NCI-H2227 treated with DMSO at 0.1 percent for 48 hours (cell line): ENCODE data around the gene KRT3.
"Not testable (repeated sequence)": the region's sequence is repeated elsewhere in the genome, so short reads cannot be mapped to it uniquely, and the experiment has no call there.

Source experiments
- DNase-seq: peaks from one replicate; lab custom pipeline; 2025; lab: John Stamatoyannopoulos, UW

The KRT3 gene

DNA sequence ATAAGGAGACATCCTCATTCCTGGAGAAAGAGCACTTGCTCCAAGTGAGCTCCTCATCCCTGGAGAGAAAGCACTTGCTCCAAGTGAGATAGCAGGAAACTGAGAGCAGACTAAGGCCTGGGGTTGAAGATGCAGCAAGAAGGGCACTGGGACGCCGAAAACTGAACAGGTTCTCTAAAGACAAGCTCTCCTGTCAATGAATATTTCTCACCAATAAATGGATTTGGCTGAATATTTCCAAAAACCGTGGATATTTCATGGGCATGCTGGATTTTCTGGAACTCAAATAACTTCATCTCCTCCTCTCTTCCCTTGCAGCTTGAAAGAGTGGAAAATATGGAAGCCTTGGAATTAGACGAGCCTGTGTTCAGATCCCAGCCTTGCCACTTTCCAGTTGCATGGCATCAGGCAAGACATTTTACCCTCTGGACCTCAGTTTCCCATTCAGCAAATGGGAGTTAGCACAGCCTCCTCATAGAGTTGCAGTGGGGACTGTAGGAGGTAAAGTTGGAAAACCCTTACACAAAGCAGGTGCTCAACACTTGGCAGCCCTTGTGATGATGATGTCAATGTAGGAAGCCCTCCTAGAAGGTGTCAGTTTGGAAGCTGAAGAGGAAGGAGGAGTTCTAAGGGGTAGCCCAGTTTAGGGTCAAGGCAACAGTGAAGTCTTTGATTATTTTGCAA lies 14.4 kb downstream of the KRT3 start:
- no peak for DNase-seq

GRCh38 chr12:52779914-52780313 lies 16.0 kb downstream of the KRT3 start:
- no peak for DNase-seq

GRCh38 chr12:52778833-52779232 lies 17.1 kb downstream of the KRT3 start:
- no peak for DNase-seq

GRCh38 chr12:52777566-52777965 lies 18.4 kb downstream of the KRT3 start:
- no peak for DNase-seq

DNA sequence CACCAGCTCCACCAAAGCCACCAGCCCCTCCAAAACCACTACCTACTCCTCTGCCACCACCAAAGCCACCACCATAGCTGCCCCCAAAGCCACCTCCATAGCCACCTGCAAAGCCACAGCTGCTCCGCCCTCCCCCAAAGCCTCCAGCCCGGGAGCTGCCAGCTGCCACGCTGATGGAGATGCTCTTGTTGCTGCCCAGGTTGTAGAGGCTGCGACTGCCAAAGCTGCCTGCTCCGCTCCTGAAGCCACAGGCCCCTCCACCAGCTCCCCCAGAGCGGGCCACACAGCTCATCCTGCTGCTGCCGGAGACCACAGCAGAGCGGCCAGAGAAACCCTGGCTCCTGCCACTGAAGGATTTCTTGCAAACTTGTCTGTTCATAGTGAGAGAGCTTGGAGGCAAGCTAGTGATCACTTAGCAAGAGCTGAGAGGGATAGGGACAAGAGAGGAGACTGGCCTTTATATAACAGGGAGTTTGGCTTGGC lies 19.0 kb downstream of the KRT3 start, which contains the start of gene KRT76:
TSS of gene KRT76 (minus strand) at position 433 of the 483 bp plus-strand sequence. CDS start at position 379, 54 bp downstream.
- DNase-seq = no peak

DNA sequence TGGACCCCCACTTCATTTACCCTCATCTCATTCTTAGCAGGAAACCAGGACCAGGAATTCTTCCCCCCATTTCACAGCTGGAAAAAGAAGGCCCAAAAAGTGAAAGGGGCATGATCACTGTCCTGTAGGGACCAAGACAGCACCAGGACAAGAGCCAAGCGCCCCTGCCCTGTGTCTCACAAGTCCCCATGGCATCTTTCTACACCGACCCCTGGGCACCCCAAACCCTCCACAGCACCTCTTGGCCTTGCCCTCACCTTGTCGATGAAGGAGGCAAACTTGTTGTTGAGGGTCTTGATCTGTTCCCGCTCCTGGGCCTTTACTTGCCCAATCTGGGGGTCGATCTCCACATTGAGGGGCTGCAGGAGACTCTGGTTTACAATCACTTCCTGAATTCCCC lies 19.5 kb downstream of the KRT3 start:
- DNase-seq = no peak

GRCh38 chr12:52774629-52775250 lies 21.2 kb downstream of the KRT3 start:
- DNase-seq = no peak

GRCh38 chr12:52772772-52773171 lies 23.1 kb downstream of the KRT3 start:
- no peak for DNase-seq

DNA sequence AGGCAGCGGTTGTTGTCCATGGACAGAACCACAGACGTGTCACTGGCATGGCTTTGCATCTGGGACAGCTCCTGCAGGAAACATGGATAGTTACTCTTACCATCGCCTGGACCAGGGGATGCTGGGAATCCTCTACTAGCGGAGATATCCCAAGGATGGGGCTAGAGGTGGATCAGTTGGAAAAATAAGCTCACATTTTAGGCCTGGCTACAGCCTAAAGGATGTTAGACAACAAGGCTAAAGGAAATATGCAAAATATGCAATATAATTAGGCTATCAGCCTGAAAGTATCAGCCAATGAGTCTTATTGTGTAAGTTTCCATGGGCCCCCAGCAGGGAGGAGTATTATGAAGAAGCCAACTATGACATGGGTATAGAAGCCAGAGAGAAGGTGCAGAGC lies 23.7 kb downstream of the KRT3 start:
- no peak for DNase-seq

GRCh38 chr12:52771505-52771904 lies 24.4 kb downstream of the KRT3 start:
- DNase-seq = no peak

DNA sequence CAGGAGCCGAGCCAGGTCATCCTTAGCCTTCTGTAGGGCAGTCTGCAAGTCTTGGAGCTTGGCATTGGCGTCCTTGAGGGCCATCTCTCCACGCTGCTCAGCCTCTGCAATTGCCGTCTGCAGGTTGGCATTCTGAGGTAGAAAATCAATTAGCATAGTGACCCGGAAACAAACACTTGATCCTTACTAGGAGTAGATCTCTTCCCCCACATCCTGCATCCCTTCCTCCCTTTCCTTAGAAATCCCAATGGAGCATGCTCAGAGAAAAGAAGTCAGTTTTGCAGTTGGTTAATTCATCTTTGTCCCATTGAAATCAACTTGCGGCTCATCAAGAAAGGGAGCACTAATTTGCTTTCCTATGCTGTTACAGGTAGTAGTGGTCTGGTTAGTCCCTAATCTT lies 24.8 kb downstream of the KRT3 start:
- no peak for DNase-seq

GRCh38 chr12:52769946-52770345 lies 26.0 kb downstream of the KRT3 start:
- DNase-seq = no peak

GRCh38 chr12:52769354-52769753 lies 26.6 kb downstream of the KRT3 start:
- no peak for DNase-seq

DNA sequence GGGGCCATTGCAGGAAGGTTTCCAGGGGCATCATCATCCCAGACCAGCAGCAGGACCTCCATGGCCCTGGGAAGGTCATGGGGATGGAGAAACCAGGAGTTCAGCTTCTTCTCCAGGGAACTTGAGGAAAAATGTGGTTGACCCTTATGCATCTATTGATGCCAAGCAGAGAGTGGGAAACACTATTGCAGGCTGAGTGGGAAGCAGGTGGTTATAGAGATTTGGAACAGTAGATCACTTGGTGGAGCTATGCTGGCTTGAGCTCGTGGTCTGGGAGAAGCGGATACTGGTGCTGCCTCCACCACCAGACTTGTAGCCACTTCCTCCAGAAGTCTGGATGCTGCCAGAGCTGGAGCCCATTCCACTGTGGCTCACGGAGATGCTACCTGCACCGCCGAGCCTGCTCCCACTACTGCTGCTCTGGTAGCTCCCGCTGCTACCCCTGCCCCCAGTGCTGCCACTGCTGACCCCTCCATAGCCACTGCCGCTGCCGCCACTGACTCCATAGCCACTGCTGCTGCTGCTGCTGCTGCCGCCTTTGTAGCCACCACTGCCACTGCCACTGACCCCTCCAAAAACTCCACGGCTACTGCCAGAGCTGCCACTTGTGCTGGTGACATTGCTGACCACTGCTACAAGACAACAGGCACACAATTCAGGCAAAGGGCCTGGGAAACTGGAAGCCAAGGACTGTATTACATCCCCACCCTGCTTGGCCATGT lies 27.3 kb downstream of the KRT3 start:
- DNase-seq = no peak

GRCh38 chr12:52767427-52767826 lies 28.5 kb downstream of the KRT3 start:
- no peak for DNase-seq

- no peak for DNase-seq
Observed at GRCh38 chr12:52767020-52767379, 28.9 kb downstream of the KRT3 start.

GRCh38 chr12:52766351-52767019 lies 29.4 kb downstream of the KRT3 start:
- DNase-seq = no peak

DNA sequence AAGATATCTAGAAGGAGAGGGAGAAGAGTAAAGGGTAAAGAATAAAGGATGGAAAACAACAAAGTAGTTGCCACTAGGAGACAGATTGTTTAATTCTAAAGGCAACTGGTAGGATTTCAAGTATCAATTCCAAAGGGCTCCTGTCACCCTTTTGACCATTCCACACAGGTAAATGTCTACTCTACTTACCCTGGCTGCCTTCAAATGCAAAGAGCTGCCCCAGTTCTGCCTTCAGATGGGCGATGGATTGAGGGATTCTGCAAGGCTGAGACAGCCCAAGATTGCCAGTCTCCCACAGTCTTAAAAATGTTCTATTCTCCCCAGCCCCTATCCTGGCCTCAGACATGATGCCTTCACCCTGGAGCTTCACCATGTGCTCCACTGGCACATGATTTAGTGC lies 30.2 kb downstream of the KRT3 start:
- DNase-seq = no peak

DNA sequence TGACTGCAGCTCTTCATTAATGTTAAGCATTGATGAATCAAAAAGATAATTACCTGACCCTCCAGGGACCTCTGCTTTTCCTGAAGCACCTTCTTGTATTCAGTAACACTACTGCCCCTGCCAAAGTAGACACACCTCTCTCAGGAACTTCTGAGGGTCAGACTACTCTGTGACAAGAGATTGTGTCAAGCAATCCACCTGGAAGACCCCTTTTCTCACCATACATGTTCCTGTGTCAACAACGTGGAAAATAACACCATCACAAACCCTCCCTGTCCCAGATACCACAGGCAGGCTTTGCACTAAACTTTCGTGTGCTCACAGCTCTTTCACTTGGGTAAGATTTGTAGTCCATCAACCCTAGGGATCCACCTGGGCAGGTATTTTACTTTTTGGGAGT lies 31.9 kb downstream of the KRT3 start:
- no peak for DNase-seq

DNA sequence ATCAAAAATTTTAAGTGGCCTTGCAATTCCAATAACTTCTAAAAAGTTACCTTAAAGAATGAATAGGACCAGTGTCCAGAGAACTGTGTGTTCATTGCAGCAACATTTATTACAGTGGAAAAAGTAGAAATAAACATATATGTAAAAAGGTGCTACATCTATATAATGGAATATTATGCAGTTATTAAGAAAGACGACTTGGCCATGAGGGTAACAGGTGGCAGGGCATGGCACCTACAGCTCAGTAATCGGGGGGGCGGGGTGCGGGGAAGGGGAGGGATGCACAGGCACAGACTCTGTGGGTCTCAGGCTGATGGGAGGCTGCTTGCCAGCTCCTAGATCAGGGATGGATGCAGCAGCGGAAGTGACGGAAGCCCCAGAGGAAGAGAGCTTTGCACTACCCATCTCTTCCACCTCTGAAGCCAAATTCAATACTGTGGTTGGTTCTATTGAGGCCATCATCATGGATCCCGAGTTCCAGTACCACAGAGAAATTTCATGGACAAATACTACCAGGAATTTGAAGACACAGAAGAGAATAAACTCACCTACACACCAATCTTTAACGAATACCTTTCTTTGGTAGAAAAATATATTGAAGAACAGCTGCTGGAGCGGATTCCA lies 32.8 kb downstream of the KRT3 start:
- DNase-seq = no peak

DNA sequence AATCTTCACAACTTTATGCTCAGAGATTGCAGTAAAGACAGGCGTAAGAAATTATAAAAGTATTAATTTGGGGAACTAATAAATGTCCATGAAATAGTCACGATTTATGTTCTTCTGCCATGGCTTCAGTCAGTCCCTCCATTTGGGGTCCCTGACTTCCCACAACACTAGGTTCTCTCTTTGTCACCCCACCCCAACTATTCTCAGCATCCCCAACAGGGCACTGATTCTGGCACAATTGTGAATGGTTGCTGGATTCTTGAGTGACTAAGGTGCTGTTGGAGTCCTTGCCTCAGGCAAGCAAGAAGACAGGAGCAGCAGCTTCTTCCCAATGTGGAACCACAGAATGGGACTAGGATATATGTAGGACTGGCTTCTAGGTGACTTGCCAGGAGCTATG lies 34.1 kb downstream of the KRT3 start:
- DNase-seq = no peak

GRCh38 chr12:52761218-52761617 lies 34.7 kb downstream of the KRT3 start:
- DNase-seq = not testable (repeated sequence)
